ENCODE data around the gene POMP.
"Not testable (repeated sequence)": the region's sequence is repeated elsewhere in the genome, so short reads cannot be mapped to it uniquely, and the experiment has no call there.

POMP gene

DNA sequence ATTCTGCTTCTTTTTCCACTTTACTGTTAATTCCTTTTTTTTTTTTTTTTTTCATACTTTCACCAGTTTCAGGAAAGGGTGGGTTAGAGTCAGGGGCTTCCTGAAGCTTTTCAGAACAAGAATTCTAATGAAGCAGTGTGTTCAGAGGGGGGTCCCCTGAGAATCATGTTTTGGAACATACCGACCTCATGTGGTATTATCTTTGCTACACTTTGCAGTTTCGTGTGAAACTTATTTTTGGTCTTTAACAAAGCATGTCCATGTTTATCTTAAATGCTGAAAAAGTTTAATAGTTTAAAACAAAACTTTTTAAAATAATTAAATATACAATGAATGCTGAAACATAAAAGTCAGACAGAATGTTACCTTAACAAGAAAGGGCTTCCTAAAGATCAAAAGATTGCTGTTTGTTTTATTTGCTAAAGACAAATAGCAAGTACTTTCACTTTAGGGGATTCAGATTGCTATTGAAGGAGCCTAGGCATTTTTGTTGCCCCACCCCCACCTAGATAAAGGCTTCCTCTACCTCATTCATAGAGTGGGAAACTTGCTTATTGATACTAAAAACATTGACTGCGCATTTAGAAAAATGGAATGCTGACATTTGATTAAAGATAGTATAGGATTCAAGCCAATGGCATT, 21.1 kb upstream of the POMP start:
- no peak for DNase-seq (ENCODE audit: low spot score)

- DNase-seq (ENCODE audit: low spot score): no peak
Measured at GRCh38 chr13:28638756-28639155, 20.2 kb upstream of the POMP start.

GRCh38 chr13:28640861-28641599, 17.9 kb upstream of the POMP start:
- DNase-seq (ENCODE audit: low spot score): no peak

DNA sequence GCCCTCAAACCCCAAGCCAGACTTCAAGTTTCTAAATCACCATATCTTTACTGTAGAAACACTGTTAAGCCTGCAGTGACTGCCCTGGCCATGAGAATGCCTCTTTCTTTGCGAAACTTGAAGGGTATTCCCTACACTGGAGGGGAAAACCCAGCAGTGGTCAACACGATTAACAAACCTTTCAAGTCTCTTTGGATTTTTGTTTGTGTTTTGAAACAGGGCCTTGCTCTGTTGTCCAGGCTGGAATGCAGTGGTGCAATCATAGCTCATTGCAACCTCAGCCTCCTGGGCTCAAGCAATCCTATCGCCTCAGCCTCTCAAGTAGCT, 17.4 kb upstream of the POMP start:
- no peak for DNase-seq (ENCODE audit: low spot score)

- no peak for DNase-seq (ENCODE audit: low spot score)
Measured at GRCh38 chr13:28650284-28650683, 8.6 kb upstream of the POMP start.

GRCh38 chr13:28651810-28652401, 7.0 kb upstream of the POMP start:
- DNase-seq (ENCODE audit: low spot score): no peak

DNA sequence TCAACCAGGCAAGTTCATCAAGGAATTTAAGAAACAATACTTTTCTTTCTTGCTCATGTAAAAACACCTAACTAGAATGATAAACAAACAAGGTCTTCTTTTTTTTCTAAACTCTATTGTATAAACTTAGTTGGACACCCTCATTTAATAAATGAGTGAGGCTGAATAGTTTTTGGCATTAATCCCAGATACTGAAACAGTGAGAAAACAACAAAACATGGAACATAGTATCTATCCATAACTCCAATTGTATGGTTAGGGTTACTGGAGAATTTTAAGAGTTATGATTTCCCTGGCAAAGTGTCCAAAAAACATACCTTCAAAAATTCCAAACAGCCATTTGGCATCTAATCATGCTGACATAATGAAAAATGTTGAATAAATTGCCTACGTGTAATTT, 5.8 kb upstream of the POMP start:
- no peak for DNase-seq (ENCODE audit: low spot score)

DNA sequence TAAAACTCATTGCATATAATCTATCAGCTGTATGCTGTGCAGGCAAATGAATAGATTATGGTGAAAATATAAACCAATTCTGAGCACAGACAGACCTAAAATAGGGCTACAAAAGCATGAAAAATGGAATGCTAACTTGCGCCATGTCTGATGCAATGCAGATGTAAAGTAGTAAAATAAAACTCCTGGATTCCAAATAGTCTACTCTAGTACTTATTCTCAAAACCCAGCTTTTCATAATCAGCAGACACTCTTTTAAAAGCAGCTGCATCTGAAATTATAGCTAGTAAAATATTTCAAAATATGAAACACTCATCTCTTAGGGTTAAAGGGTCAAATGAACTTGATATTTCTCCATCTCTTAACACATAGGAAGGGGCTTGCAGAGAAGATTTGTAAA, 4.7 kb upstream of the POMP start:
- DNase-seq (ENCODE audit: low spot score): no peak

DNA sequence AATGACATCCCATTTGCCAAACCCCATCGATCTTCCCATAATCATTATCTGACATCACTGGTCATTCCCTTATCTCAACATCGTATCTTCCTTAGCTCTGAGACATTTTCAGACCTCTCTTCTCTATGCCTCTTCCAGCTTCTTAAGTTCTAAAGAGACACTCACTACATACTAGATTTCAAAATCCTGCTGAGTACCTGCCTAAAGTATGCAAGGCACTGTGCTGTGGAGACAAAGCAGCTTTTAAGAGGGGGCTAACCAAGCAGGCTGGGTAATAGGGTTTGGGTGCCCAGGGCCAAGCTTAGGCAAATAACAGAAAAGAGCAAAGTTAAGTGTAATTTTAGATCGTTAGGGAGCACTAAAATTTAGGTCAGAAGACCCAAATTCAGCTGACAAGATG, 3.4 kb upstream of the POMP start:
- no peak for DNase-seq (ENCODE audit: low spot score)

- DNase-seq (ENCODE audit: low spot score): peak; percentile 46
Measured at GRCh38 chr13:28657784-28658538, 969 bp upstream of the POMP start.

- DNase-seq (ENCODE audit: low spot score): no peak
Measured at GRCh38 chr13:28658539-28658795, 463 bp upstream of the POMP start.

DNA sequence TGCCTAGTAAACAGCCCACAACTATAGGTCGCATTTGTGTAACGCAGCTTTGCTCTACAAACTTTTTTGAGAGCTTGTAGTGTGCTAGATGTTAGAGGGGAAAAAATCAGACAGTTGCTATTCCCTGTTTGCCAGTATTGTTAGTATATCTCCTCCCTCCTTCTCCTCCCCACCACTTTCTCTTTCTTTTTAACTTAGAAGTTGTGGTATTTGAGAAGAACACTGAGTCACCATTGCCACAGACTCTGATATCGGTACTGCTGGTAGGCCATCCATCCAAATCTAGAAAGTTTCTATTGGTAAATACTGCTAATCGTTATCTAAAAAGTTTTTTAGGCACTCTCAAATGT, 666 bp downstream of the POMP start:
- no peak for DNase-seq (ENCODE audit: low spot score)

- DNase-seq (ENCODE audit: low spot score): no peak
Measured at GRCh38 chr13:28666897-28667488, 8.1 kb downstream of the POMP start.

DNA sequence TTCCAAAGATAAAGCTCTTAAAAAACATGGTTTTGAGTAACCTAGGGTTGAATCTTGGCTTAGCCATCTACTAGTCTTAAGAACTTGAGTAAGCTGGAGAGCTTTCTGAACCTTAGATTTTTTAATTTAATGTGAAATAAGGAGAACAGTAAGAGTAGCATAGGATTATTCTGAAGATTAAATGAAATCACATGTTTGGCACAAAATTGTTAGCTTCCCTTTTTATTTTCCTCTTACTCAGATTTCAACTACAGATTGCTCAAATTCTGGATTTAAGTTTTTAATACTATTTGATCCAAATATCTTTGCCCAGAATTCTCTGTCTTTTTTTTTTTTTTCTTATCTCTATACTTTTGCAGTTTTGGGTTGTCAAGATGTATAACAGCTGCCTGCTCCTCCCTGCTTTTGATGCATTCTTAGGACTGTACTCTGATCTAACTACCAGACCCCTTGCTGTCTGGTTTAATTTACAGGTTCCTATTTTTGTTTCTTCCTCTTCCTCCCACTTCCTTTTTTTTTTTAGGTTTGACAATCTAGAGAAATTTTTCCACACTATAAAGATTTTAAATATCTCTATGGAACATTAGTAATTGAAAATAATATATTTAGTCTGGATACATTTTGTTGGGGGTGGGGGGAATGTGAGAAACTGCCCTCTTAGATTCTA, 12.3 kb downstream of the POMP start:
- DNase-seq (ENCODE audit: low spot score): no peak

DNA sequence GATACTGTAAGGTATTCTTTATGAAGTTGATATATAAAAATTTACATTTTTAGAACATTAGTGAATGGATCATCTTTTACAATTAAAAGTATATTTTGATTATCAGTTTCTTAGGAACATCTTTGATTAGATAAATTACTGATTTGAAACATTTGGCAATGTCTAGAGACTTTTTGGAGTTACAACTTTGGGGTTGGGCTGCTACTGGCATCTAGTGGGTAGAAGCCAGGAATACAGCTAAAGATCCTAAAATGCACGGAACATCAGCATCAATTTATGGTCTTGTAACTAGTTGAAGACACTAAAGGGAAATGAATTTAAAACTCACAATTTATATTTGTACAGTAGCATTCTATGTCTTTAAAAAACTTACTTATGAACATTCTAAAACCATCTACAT, 19.9 kb downstream of the POMP start:
- no peak for DNase-seq (ENCODE audit: low spot score)

GRCh38 chr13:28679628-28680027, 20.7 kb downstream of the POMP start:
- no peak for DNase-seq (ENCODE audit: low spot score)

DNA sequence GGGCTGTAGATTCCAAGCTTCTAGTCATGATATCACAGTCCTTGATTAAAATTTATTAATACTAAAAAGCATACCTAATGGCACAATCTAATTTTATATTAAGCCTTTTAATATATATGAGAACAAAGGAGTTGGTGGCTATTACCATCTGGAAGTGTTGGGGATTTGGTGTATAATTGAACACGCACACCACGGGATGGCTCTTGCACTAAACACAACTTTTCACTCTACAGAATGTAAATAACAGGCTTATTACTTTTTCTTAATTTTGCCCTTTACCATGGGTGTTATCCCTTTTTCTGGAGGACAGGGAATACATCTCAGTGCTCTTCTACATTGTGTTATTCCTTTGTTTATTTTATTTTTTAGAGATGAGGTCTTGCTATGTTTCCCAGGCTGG, 21.6 kb downstream of the POMP start:
- DNase-seq (ENCODE audit: low spot score): no peak

DNA sequence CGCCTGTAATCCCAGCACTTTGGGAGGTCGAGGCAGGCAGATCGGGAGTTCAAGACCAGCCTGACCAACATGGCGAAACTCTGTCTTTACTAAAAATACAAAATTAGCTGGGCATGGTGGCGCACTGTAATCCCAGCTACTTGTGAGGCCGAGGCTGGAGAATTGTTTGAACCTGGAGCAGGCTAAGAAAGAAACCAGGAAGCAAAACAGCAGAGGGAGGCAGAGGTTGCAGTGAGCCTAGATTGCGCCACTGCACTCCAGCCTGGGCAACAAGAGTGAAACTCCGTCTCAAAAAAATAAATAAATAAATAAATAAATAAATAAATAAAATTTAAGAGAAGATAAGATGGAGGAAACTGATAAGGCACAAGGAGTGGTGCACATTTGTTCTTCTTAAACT, 24.2 kb downstream of the POMP start:
- DNase-seq (ENCODE audit: low spot score): not testable (repeated sequence)

GRCh38 chr13:28684257-28684656, 25.3 kb downstream of the POMP start:
- DNase-seq (ENCODE audit: low spot score): no peak

DNA sequence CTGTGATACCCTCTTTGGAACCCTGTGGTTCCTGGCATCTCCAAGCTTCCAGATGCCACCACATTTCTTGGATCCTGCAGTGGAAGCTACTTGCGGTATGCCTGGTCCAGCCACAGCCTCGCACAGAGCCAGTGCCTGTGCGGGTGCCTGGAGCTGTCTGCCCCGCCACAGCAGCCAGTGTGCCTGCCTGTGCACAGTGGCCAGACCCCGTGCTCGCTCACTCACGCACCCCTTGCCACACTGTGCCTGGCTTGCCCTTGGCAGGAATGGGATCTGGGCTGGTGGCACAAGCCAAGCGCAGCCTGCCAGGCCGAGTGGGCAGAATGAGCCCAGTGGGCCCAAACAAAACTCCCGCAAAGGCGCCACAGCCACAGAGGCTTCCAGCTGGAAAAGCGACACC, 26.2 kb downstream of the POMP start:
- no peak for DNase-seq (ENCODE audit: low spot score)

- DNase-seq (ENCODE audit: low spot score): no peak
Measured at GRCh38 chr13:28685892-28686291, 27.0 kb downstream of the POMP start.

All from COLO829 (cell line).